OCI-LY3 (cell line): ENCODE measurements around the gene PTGS1.

Experiments used
- CTCF ChIP-seq: fragments of 200-600, 300-600 bp; sonication (generic); IDR thresholded peaks from 2 replicates; pipeline ENCODE4 v1.5.1; 2014; ENCODE audit warnings: antibody characterized with exemption, low read length, low read depth
- EZH2phosphoT487 ChIP-seq: fragments of 200-600 bp; shearing (Covaris generic); IDR thresholded peaks from 2 replicates; pipeline ENCODE4 v1.6.1; 2018; ENCODE audit warnings: antibody characterized with exemption, mixed run types, low read depth

DNA sequence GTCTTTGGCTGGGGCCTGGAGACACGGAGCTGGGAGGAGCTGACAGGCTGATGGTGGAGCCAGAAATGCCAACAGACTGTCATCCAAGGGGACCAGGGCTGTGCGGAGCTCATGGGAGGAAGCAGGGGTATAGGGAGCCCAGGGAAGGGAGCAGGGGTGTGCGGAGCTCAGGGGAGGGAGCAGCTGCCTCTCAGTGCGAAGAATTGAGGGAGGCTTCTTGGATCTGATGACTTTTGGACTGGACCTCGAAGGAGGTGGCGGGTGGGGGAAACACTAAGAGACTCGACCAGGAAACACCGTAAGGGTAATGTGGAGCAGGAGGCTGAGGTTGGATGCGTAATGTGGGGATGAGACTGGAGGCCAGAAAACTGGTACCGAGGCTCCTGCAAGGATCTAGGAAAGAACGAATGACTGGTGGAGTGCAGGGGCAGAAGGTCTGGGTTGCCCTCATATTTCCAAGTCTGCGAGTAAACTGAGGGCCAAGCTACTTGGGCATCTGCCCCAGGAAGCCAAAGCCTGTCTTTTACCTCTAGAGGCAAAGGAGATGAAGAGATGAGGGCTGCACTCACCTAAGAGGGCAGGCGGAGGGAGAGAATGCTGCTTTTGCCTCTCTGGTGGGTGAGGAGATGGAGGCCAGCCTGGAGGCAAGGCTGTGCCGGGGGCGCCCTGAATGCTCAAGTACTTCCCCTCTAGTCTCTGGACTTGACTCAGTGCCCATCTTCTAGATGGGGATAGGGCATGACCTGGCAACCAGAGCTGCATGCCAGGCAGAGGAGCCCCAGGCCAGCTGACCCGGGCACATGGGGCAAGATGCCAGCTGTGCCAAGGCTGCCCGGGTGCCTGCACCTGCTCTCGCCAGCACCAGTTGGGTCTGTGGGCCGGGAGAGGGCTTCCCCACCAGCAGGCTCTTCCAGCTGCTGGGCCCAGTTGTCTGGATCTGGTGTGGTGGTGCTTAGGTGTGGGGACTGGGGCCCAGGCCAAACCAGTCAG is 2.3 kb downstream of the PTGS1 start:
- no peak for TF ChIP-seq CTCF
- no peak for TF ChIP-seq EZH2phosphoT487
